Measurements from ENCODE around the gene MYO7B. TPM values are rescaled to one million over a fixed set of nuclear protein-coding genes. Genes with fewer than 3 reads are reported as not detected.
"Not testable (repeated sequence)": the region's sequence is repeated elsewhere in the genome, so short reads cannot be mapped to it uniquely, and the experiment has no call there.

Gene MYO7B
- total and polyA plus RNA-seq, 7 donors = 0.28 to 0.61 (median 0.49) TPM

DNA sequence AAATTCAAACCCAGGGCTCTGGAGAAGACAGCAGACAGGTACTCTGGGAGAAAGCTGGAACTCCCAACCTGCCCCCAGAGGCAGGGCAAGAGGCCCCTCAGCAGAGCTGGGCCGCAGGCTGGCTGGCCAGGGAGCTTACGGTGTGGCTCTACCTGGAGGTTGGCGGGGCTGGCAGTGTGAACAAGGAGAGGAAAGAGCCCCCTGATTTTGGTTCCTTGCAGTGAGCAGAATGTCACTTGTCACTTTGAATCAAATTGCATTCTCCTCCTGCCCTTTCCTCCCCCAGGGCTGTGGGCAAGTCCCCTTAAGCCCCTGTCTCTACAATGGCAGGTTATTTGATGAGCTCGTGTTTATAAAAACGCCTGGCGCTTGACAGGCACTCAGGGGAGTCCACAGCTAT is 32.6 kb downstream of the MYO7B start:
- TF ChIP-seq, protein P1, sequence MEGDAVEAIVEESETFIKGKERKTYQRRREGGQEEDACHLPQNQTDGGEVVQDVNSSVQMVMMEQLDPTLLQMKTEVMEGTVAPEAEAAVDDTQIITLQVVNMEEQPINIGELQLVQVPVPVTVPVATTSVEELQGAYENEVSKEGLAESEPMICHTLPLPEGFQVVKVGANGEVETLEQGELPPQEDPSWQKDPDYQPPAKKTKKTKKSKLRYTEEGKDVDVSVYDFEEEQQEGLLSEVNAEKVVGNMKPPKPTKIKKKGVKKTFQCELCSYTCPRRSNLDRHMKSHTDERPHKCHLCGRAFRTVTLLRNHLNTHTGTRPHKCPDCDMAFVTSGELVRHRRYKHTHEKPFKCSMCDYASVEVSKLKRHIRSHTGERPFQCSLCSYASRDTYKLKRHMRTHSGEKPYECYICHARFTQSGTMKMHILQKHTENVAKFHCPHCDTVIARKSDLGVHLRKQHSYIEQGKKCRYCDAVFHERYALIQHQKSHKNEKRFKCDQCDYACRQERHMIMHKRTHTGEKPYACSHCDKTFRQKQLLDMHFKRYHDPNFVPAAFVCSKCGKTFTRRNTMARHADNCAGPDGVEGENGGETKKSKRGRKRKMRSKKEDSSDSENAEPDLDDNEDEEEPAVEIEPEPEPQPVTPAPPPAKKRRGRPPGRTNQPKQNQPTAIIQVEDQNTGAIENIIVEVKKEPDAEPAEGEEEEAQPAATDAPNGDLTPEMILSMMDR (IDR thresholded peaks at IDR 0.05) = no peak
- peak overlapping the region; percentile 70 for H3K27ac ChIP-seq
- ATAC-seq (no peak), DNase-seq (no peak)
- 72 to 88% (median 72%) methylated on average over 6 of the region's 6 CpGs for whole genome bisulfite sequencing, 3 donors
- no peaks in the 10 kb centered on the region for H3K9me3 ChIP-seq
- H3K4me3 ChIP-seq = no peak overlapping the region
- H3K27me3 ChIP-seq (ENCODE audit: insufficient read depth in 3 of 3, low read length in 2 of 3) = no peaks in the 10 kb centered on the region
- H3K36me3 ChIP-seq (ENCODE audit: insufficient read depth in 1 of 2, low read depth in 1 of 2) = no peaks in the 10 kb centered on the region
- peaks cover 34% of the 10 kb centered on the region for H3K4me1 ChIP-seq
- intact Hi-C loops (cut with DNase I) = loop anchor here (5.0 kb wide), 1 partner anchor 36 kb away; no protein-coding TSS in a partner anchor

DNA sequence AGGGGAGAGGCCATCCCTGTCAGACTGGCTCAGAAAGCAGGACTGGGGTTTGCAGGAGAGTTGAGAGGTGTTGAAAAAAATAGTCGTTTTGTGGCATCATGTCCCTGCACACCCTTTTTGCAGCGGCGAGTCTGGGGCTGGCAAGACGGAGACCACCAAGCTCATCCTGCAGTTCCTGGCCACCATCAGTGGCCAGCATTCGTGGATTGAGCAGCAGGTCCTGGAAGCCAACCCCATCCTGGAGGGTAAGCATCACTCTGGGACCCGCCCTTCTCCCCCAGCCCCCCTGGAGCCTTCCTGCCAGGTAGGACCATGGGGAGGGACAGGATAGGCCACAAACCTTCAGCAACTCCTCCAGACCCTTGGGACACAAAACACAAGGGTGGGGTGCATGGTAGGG is 34.2 kb downstream of the MYO7B start:
- no peak for ATAC-seq

DNA sequence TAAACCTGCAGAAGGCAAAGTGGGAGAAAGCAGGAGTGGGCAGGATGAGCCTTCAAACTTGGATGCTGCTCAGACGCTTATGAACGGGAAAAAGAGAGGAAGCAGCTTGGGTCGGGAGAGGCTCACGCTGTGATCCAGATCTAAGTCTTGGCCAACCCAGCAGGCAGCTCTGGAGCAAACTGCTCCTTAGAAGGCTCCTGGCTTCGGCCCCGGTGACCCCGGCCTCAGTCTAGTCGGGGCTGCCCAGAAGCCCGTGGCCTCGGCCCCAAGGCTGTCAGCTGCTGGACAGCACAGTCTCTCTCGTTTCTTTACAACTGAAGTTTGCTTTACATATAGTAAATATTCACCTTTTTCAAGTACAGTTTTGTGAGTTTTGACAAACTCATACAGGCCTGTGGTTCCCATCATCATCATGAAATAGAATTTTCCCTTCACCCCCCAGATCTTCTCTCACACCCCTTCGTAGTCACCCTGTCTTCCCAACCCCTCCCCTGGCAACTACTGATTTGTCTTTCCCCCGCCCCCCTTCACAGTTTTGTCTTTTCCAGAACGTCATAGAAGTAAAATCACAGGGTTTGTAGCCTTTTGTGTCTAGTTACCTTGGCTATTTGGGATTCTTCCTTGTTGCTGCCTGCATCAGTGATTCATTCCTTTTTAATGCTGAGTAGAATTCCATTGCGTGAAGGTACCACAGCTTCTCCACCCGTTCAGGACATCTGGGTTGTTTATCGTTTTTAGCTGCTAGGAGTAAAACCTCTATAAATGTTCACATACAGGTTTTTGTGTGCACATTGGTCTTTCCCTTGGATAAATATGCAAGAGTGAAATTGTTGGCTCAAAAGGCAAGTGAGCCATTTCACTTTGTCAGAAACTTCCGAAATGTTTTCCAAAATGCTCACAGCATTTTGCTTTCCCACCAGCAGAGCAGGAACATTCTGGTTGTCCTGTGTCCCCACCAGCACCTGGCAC is 35.1 kb downstream of the MYO7B start:
- Histone ChIP-seq H3K36me3 (ENCODE audit: insufficient read depth in 1 of 2, low read depth in 1 of 2) (no peaks in the 10 kb centered on the region), H3K4me1 (peaks cover 45% of the 10 kb centered on the region), H3K27me3 (ENCODE audit: insufficient read depth in 3 of 3, low read length in 2 of 3) (no peaks in the 10 kb centered on the region), H3K9me3 (no peaks in the 10 kb centered on the region), H3K27ac (no peak overlapping the region), H3K4me3 (no peak overlapping the region)
- no peak for ATAC-seq
- 44 to 71% (median 45%) methylated on average over 18 of the region's 18 CpGs for WGBS, 3 donors
- peak; percentile 49 to 72 for DNase-seq
- intact Hi-C loops (cut with DNase I) = no loop called here
- TF ChIP-seq, protein P1 (IDR thresholded peaks at IDR 0.05) = no peak

More for the DNA sequence above, 34.2 kb downstream of the MYO7B start:
- Histone ChIP-seq H3K4me1 (peaks cover 44% of the 10 kb centered on the region), H3K9me3 (no peaks in the 10 kb centered on the region), H3K27me3 (ENCODE audit: insufficient read depth in 3 of 3, low read length in 2 of 3) (no peaks in the 10 kb centered on the region), H3K27ac (peak overlapping the region; percentile 70), H3K36me3 (ENCODE audit: insufficient read depth in 1 of 2, low read depth in 1 of 2) (no peaks in the 10 kb centered on the region), H3K4me3 (no peak overlapping the region)
- TF ChIP-seq, protein P1 (IDR thresholded peaks at IDR 0.05) = no peak
- 58 to 71% (median 64%) methylated on average over 6 of the region's 6 CpGs for WGBS, 3 donors
- DNase-seq = no peak
- intact Hi-C loops (cut with DNase I) = loop anchor here (5.0 kb wide), 1 partner anchor 37 kb away; no protein-coding TSS in a partner anchor

DNA sequence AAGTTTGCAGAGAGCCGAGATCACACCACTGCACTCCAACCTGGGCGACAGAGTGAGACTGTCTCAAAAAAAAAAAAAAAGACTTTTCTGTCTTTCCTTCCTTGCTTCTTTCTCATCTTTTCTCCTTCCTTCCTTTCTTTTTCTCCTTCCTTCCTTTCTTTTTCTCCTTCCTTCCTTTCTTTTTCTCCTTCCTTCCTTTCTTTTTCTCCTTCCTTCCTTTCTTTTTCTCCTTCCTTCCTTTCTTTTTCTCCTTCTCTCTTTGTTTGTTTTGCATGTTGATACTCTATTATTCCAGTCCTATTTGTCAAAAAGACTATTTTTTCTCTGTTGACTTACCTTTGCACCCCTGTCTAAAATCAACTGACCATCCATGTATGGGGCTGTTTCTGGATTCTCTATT is 36.9 kb downstream of the MYO7B start:
- ATAC-seq; H3K9me3 ChIP-seq; H3K4me3 ChIP-seq; H3K27me3 ChIP-seq (ENCODE audit: insufficient read depth in 3 of 3, low read length in 2 of 3); H3K36me3 ChIP-seq (ENCODE audit: insufficient read depth in 1 of 2, low read depth in 1 of 2); DNase-seq; intact Hi-C loops (cut with DNase I); H3K27ac ChIP-seq: not testable (repeated sequence)
- peaks cover 57% of the 10 kb centered on the region for H3K4me1 ChIP-seq
- 92 to 96% (median 94%) methylated on average over 2 of the region's 2 CpGs for WGBS, 3 donors

DNA sequence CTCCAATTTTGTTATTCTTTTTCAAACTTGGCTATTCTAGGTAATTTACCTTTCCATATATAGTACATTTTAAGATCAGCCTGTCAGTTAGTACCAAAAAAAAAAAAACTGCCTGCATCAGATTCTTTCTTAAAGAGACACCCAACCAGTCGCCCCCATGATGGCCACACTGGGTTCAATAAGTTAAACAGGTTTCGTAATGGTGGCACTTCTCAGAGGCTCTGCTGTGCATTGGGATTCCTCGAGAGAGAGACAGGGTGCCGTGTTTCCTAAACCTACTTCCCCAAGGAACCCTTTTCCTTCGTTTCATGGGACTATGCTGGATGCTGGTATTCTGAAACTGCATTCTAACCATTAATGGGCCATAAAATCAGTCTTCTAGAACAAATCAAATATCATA is 37.4 kb downstream of the MYO7B start:
- Histone ChIP-seq H3K4me3 (no peak overlapping the region), H3K27me3 (ENCODE audit: insufficient read depth in 3 of 3, low read length in 2 of 3) (no peaks in the 10 kb centered on the region), H3K4me1 (peaks cover 55% of the 10 kb centered on the region), H3K36me3 (ENCODE audit: insufficient read depth in 1 of 2, low read depth in 1 of 2) (no peaks in the 10 kb centered on the region), H3K9me3 (no peaks in the 10 kb centered on the region), H3K27ac (no peak overlapping the region)
- intact Hi-C loops (cut with DNase I) = no loop called here
- 81 to 90% (median 81%) methylated on average over 5 of the region's 5 CpGs for WGBS, 3 donors
- DNase-seq (no peak), ATAC-seq (no peak)
- TF ChIP-seq, protein P1 (IDR thresholded peaks at IDR 0.05) = no peak

Measured in psoas muscle (tissue), 8 donors.